Hematopoietic multipotent progenitor cell treated with erythropoietin and hydrocortisone succinate and interleukin-3 and kit ligand, for 8 days (in vitro differentiated cells): ENCODE data around the gene KRTAP10-2.
"Not testable (repeated sequence)": the region's sequence is repeated elsewhere in the genome, so short reads cannot be mapped to it uniquely, and the experiment has no call there.

Experiments used
- DNase-seq: peaks from one replicate; pipeline ENCODE4 v3.0.0-alpha.2; 2015

Gene KRTAP10-2

DNA sequence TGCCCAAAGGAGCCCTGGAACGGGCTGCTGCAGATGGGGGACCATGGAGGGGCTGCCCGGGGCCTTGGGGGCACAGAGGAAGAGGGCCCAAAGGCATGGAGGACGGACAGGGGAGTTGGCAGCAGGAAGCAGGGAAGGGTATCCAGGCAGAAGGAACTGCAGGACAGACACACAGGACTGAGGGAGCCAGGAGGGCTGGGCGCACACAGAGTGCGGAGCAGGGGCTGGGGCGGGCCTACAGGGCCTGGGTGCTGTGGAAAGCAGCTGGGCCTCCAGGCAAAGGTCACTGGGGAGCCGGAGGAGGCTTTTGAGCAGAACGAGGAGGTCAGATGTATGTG is 39.4 kb downstream of the KRTAP10-2 start:
- no peak for DNase-seq

DNA sequence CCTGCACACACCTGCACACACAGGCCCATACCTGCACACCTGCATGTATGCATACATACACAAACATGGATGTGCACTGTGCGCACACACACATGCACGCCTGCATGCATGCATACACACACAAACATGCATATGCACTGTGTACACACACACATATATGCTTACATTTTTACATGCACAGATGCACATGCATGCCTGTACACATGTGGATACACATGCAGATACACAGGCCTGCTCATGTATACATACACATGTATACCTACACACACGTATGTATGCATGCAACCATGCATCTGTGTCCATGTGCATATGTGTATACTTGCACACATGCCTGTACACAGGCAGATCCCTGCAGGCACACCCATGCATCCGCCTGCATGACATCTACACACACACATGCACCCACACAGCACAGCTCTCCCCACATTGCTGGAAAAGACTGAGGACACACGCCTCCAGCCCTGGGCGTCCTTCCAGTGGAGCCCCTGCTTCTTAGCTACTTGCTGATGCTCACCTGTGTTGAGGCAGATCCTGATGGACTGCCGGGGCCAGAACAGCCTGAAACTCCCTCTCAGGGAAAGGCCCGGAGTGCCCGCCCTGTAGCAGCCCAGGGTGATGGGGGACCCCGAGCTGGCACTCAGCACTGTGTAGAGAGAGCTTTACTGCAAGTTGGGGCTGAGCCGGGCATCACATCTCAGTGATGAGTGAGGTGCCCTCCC is 39.9 kb downstream of the KRTAP10-2 start:
- DNase-seq, result no peak

DNA sequence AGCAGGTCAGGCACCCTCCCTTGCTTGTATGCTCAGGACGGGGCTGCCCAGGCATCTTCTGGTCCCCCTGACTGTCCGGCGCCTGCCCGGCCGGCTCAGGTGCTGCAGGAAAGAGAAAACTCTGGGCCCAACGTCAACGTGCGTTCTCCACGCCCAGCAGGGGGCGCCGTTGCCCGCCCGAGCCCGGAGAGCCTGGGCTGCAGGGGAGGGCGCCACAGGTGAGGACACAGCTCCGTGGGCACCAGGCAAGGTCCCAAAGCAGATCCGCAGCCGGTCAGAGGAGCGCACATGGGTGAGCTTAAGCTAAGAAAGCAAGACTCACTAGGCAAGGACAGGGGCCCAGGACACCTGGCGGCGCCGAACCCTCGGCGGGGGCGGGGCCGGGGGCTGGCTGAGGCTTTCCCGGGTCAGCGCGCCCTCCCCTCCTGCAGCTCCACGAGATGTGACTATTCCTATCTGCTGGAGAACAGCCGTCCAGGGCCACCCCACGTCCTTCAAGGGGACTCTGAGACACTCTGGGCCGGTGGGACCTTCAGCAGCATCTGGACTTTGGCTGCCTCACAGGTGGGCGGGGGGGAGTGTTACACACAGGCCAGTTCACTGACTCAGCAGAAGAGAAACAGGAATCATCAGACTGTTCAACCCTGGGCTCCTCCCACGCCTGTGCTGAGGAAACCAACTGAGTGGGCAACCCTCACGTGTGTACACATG is 40.6 kb downstream of the KRTAP10-2 start:
- DNase-seq, result peak; percentile 57

DNA sequence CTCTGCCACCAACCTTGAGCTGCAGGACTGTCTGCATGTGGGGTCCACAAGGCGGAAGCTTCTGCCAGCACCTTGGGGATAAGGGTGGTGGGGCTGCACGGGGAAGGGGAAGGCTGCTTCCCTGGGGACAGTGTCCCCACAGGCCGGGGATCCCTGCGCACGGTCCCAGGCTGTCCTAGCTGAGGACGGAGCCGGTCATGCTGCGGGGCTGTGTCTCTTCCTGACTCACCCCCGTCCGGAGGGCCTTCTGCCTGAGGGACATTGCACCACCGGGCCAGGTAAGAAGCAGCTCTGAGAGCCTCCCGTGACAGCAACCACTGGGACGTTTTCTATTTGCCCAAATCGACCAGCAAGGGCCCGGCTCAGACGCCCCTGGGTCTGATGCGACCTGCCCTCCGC is 41.2 kb downstream of the KRTAP10-2 start:
- DNase-seq, result no peak

DNA sequence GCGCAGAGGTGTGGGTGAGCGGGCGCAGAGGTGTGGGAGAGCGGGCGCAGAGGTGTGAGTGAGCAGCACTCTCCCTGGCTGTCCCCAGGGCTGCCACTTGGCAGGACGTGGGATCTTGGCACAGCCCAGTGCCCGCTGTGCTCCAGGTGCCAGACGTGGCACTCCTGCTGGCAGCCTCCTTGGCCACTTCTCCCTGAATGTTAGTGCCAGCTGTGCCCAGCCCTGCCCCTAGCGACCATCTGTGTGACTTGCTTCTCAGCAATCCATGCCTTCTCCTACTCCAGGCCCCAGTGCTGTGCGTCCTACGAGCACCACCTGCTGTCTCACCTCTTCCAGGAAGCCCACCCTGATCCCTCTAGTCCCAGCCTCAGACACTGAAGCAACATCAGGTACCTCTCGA is 41.8 kb downstream of the KRTAP10-2 start:
- peak; percentile 4 for DNase-seq

DNA sequence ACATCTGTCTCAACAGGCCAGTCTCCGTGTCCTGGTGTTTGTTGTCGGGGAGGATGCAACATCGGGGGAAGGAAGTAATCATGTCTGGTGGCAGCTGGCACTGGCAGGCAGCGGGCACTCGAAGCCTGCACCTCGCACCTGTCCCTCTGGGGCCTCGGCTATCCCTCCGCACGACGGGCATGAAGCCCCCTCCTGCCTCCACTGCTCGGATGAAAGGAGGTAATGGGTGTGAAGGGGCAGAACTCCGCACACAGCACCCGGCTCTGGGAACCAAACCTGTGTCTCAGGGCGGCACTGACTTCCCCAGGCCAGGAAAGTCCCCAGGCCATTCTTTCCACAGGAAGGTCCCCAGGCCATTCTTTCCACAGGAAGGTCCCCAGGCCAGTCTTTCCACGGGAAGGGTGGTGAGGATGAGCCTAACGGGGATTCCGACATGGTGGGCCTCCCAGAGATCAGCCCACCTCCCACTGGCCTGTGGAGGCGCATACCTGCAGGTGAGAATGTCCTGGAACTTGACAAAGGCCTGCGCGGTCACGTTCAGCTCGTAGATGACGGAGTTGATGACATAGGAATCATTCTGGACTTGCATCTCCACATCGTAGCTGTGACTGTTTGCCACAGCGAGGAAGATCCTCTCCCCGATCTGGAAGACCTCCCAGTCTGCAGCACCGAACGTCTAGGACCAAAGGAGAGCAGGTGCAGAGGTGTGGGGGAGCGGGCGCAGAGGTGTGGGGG is 42.4 kb downstream of the KRTAP10-2 start:
- no peak for DNase-seq

DNA sequence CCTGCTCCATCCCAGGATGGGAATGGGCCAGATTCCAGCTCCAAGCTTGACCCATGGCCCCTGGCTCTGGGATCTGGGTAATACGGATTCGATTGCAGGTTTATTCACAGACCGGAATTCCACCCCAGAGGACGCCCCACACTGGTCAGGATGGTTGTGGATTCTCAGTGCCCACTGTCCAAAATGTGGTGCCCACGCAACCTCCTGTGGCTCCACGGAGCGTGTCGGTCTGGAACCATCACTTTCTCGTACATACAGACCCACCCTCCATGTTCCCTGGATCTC is 42.9 kb downstream of the KRTAP10-2 start:
- no peak for DNase-seq

DNA sequence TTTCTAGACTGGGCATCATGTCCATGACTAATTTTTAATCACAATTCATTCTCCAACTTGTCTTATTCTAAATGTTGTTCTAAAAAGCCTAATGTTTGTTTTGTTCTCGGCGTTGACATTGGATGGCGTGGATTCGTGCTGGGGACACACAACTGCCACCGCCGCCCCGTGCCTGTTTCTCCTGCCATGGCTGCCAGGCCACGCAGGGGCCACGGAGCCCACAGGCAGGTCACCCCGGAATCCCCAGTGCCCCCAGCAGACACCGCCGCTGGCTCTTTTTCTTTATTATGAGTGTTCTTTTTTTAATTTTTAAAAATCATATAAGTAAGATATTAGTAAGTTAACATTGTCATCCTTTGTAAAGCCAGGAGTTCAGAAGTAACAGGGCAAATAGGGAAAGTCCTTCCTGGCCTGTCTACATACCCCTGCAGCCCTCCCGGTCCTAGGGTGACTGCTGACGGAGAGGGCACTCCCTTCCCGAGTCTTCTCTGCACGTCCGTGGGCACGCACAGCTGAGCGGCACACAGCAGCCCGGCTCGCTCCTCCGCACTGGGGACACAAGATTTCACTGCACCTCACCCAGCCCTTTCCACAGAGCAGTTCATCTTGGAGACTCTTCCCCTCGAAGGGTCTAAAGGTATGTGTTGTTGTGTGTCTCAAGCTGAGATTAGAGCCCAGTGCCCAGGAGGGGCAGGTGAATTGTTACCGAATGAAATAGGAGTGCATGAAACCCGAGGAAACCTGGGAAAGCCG is 43.5 kb downstream of the KRTAP10-2 start:
- DNase-seq, result no peak

DNA sequence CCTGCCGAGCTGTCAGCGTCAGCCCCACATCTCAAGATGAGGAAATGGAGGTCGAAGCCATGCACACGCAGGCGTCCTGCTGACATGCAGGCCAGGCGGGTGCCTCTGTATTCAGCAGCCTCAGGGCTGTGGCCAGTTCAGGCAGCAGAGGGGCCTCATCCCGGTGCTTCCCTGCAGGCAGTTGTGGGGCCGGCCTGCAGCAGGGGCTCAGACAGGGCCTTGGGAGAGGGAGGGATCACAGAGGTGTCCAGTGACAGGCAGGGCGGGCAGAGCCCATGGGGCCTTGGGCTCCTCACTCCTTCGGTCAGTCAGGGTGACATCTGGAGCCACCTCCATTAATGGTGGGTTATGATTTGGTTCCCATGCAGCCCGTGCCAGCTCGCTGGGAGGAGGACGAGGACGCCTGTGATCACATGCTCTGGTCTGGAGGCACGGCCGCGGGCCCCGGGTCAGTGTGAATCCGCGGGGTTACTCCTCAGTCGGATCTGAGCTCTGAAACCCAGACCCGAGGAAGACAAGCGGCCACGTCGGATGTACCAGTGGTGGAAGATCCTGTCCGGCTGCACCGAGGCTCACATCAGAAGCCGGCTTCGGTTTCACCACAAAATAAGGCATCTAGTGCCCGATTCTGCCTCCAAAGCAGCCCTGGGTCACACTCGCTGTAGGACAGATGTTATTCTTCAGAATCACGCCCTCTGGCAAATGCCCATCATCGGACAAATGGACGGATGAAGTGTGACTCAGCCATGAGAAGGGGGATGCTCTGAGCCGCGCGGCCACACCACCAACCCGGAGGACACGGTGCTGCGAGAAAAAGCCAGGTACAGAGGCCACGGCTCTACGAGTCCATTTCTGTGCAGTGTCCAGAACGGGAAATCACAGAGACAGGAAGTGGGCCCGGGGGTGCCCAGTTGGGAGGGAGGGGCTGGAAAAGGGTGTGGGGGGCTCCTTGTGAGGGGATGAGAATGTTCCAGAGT is 44.7 kb downstream of the KRTAP10-2 start:
- no peak for DNase-seq

DNA sequence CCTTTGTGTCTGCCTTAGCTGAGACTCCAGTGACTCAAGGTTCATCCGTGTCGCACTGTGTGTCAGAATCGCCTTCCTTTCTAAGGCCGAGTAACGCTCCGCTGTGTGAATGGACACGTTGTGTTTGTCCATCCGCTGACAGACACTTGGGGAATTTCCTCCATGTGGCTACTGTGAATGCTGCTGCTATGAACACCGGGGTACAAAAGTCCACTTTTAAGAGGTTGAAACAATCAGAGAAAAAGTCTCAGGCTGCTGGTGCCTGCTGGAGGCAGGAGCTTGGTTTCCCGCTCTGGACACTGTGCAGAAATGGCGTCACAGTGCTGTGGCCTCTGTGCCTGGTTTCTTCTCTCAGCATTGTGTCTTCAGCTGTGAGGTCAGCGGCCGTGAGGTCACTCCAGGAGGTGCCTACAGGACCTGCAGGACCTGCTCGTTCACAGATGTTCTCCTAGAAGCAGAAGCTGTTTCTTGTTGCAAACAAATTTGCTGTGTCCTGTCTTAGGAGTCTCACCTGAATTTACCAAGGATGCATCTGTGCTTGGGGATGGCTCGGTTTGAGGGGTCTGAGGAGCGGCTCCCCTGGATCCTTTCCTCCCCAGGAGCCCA is 45.5 kb downstream of the KRTAP10-2 start:
- DNase-seq, result no peak

DNA sequence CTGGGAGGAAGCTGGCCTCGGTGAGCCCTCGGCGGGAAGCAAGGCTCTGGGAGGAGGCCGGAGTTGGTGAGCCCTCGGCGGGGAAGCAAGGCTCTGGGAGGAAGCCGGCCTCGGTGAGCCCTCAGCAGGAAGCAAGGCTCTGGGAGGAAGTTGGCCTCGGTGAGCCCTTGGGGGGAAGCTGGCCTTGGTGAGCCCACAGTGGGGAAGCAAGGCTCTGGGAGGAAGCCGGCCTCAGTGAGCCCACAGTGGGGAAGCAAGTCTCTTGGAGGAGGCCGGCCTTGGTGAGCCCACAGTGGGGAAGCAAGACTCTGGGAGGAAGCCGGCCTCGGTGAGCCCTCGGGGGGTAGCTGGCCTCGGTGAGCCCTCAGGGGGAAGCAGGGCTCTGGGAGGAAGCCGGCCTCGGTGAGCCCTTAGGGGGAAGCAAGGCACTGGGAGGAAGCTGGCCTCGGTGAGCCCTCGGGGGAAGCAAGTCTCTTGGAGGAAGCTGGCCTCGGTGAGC is 47.4 kb downstream of the KRTAP10-2 start:
- no peak for DNase-seq

DNA sequence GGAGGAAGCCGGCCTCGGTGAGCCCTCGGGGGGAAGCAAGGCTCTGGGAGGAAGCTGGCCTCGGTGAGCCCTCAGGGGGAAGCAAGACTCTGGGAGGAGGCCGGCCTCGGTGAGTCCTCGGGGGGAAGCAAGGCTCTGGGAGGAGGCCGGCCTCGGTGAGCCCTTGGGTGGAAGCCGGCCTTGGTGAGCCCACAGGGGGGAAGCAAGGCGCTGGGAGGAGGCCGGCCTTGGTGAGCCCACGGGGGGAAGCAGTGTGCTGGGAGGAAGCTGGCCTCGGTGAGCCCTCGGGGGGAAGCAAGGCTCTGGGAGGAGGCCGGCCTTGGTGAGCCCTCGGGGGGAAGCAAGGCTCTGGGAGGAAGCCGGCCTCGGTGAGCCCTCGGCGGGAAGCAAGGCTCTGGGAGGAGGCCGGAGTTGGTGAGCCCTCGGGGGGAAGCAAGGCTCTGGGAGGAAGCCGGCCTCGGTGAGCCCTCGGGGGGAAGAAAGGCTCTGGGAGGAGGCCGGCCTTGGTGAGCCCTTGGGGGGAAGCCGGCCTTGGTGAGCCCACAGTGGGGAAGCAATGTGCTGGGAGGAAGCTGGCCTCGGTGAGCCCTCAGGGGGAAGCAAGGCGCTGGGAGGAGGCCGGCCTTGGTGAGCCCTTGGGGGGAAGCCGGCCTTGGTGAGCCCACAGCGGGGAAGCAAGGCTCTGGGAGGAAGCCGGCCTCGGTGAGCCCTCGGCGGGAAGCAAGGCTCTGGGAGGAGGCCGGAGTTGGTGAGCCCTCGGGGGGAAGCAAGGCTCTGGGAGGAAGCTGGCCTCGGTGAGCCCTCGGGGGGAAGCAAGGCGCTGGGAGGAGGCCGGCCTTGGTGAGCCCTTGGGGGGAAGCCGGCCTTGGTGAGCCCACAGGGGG is 48.1 kb downstream of the KRTAP10-2 start:
- DNase-seq, result not testable (repeated sequence)

DNA sequence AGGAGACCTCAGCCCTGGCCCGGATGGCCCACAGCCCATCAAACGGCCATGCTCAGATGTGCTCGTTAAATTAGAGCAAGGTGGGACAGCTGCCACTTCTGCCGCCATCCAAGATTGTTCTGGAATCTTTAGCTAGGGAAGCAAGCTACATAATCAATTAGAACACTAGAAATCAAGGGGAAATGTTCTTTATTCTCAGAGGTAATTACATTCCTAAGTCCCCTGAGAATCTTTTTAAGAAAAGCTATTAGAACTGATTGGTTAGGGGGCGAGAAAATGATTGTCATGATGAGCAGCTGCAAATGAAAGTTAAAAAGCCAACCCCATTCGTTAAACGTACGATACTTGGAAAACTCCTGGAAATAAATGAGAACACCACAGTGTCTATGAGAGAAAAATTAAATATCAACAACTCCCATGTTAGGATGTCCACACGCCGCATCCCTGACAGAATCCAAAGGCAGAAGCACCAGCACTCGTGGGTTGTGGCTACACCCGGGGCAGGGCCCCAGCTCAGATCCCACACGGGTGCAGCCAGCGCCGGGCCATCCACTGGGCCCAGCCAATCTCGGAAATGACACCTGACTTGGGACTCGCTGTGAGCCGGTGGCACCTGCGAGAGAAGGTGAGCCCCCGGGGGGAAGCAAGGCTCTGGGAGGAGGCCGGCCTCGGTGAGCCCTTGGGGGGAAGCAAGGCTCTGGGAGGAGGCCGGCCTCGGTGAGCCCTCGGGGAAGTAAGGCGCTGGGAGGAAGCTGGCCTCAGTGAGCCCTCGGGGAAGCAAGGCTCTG is 48.9 kb downstream of the KRTAP10-2 start:
- no peak for DNase-seq
